C4-2B (cell line): ENCODE results near the gene GABPB1.

ENCODE experiments used
- H3K27ac ChIP-seq: fragments of 450-650 bp; 2 replicates; pipeline ENCODE4 v1.5.1; 2017
- CTCF ChIP-seq: fragments of 450-650 bp; conservative IDR thresholded peaks from 2 replicates; pipeline ENCODE4 v1.5.1; 2017; ENCODE audit warnings: mild to moderate bottlenecking
- ZFX ChIP-seq: fragments of 450-650 bp; IDR thresholded peaks from 2 replicates; pipeline ENCODE4 v1.6.1; 2017

GABPB1 gene

GRCh38 chr15:50355619-50355905 lies 564 bp upstream of the GABPB1 start:
- TF ChIP-seq CTCF (no peak), ZFX (no peak)
- H3K27ac ChIP-seq = peak overlapping the region; percentile 99

- TF ChIP-seq CTCF (no peak), ZFX (peak; percentile 83)
- H3K27ac ChIP-seq = peak overlapping the region; percentile 99
Measured at GRCh38 chr15:50353975-50354837, 792 bp downstream of the GABPB1 start.

DNA sequence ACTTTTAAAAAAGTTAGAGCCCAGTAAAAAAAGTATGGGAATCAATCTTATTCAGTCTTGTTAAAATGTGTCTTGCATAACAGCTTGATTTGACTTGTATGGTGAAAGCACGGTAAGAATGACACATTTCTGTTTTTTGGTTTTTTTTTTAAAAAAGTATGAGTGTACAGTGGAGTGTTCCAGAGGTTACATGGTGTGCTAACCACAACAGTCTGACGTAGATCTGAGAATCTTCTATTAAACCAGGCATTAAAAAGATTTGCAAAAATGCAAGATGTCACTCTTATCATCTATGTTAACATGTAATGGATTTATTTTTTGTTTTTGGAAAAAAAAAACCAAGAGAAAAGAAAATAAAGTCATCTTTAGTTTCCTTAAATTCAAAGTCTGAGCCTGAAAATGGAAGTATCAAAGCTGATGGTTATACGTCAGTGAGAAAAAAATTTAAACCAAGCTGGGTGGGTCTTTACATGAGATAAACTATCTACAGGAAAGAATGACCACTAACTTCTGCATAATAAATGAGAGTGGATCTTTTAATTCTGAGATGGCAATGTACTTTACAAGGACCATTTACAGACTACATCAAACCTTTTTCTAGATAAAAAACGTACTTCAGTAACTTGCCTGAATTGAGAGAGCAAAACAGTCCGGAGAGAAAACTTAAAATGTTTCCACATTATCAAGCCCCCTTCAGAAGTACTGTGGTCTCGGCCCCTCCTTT lies 1.6 kb downstream of the GABPB1 start:
- H3K27ac ChIP-seq = peak overlapping the region; percentile 99
- TF ChIP-seq CTCF = no peak
- no peak for TF ChIP-seq ZFX

DNA sequence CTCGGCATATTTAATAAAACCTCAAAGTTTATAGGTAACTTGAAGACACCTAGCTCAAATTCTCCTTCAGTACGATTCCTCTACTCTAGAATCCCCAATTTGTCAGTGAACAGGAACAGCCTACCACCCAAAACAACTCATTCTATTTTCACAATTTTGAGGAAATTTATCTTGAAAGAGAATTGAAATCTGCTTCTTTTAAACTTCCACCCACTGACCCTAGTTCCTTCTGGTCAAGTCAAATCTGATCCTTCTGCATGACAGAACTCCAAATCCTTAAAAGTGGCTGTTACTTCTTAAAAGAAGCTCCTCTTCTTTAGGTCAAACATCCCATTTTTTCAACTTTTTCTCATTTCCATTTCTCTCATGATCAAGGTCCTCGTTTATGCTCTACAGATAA lies 4.4 kb downstream of the GABPB1 start:
- no peak for TF ChIP-seq CTCF
- no peak for TF ChIP-seq ZFX
- H3K27ac ChIP-seq = no peak overlapping the region

- no peak overlapping the region for H3K27ac ChIP-seq
- TF ChIP-seq ZFX = no peak
- no peak for TF ChIP-seq CTCF
Measured at GRCh38 chr15:50345298-50345697, 9.7 kb downstream of the GABPB1 start.

- no peak overlapping the region for H3K27ac ChIP-seq
- TF ChIP-seq CTCF (no peak), ZFX (no peak)
Measured at GRCh38 chr15:50344006-50344464, 11.0 kb downstream of the GABPB1 start.

GRCh38 chr15:50341616-50342136 lies 13.3 kb downstream of the GABPB1 start:
- TF ChIP-seq CTCF (no peak), ZFX (no peak)
- H3K27ac ChIP-seq = no peak overlapping the region
